GM23338 (cell line): ENCODE results near the gene TNFRSF12A. TPM values are rescaled to one million over a fixed set of nuclear protein-coding genes. Genes with fewer than 3 reads are reported as not detected.
A peak's percentile ranks its signal among the peaks of the same experiment; 100 is the strongest.

ENCODE experiments used
- ATAC-seq: fragments of 200-7000 bp; cut with Tn5 transposase; 3 replicates; pipeline ENCODE4 v1.9.1; 2020
- DNase-seq: peaks from one replicate; pipeline ENCODE4 v3.0.0-alpha.2; 2015; ENCODE audit warnings: low spot score
- H2AFZ ChIP-seq: fragments of 200-600 bp; sonication (generic); 2 replicates; pipeline ENCODE4 v1.8.0; 2016; ENCODE audit warnings: antibody characterized with exemption, mild to moderate bottlenecking, moderate library complexity
- H3F3A ChIP-seq: fragments of 200-600 bp; sonication (generic); replicated peaks from 2 replicates; pipeline ENCODE4 v1.8.0; 2017; ENCODE audit warnings: antibody characterized with exemption, mixed run types, low read depth
- H3K27ac ChIP-seq: fragments of 200-600 bp; sonication (generic); 2 replicates; pipeline ENCODE4 v1.6.1; 2016; ENCODE audit warnings: low read depth
- H3K27me3 ChIP-seq: fragments of 200-600 bp; sonication (generic); 2 replicates; pipeline ENCODE4 v1.8.0; 2016; ENCODE audit warnings: mild to moderate bottlenecking, mixed run types, moderate library complexity; ENCODE audit not compliant: insufficient read depth
- H3K36me3 ChIP-seq: fragments of 200-600 bp; sonication (generic); 2 replicates; pipeline ENCODE4 v1.8.0; 2016; ENCODE audit warnings: mild to moderate bottlenecking; ENCODE audit not compliant: insufficient read depth
- H3K4me1 ChIP-seq: fragments of 200-600 bp; sonication (generic); 2 replicates; pipeline ENCODE4 v1.8.0; 2016; ENCODE audit warnings: mild to moderate bottlenecking, moderate library complexity; ENCODE audit not compliant: insufficient read depth
- H3K4me2 ChIP-seq: fragments of 200-600 bp; sonication (generic); 2 replicates; pipeline ENCODE4 v1.7.1; 2017; ENCODE audit warnings: mixed run types
- H3K4me3 ChIP-seq: fragments of 200-600 bp; sonication (generic); 2 replicates; pipeline ENCODE4 v1.6.1; 2016; ENCODE audit warnings: mixed run types
- H3K79me2 ChIP-seq: fragments of 200-600 bp; sonication (generic); replicated peaks from 2 replicates; pipeline ENCODE4 v1.8.0; 2017; ENCODE audit warnings: mild to moderate bottlenecking; ENCODE audit not compliant: insufficient read depth
- H3K9me2 ChIP-seq: fragments of 200-600 bp; sonication (generic); 2 replicates; pipeline ENCODE4 v1.8.0; 2017; ENCODE audit not compliant: insufficient read depth
- H4K20me1 ChIP-seq: fragments of 200-600 bp; sonication (generic); replicated peaks from 2 replicates; pipeline ENCODE4 v1.8.0; 2017; ENCODE audit warnings: mild to moderate bottlenecking; ENCODE audit not compliant: insufficient read depth
- H3K27ac Mint-ChIP-seq: 2 replicates; pipeline ENCODE4 v1.8.0; 2020; ENCODE audit warnings: inconsistent platforms, mild to moderate bottlenecking, moderate library complexity, mixed read lengths
- H3K27me3 Mint-ChIP-seq: 3 replicates; pipeline ENCODE4 v1.8.0; 2022; ENCODE audit warnings: low read depth, mild to moderate bottlenecking, moderate library complexity, mixed read lengths, inconsistent platforms; ENCODE audit not compliant: insufficient read depth, poor library complexity
- H3K36me3 Mint-ChIP-seq: 3 replicates; pipeline ENCODE4 v1.8.0; 2021; ENCODE audit warnings: low read depth, mild to moderate bottlenecking, inconsistent platforms, moderate library complexity, mixed read lengths
- H3K4me1 Mint-ChIP-seq: 3 replicates; pipeline ENCODE4 v1.8.0; 2020; ENCODE audit warnings: mild to moderate bottlenecking, inconsistent platforms, mixed read lengths
- H3K4me3 Mint-ChIP-seq: 3 replicates; pipeline ENCODE4 v1.8.0; 2021; ENCODE audit warnings: moderate library complexity, mild to moderate bottlenecking, inconsistent platforms, mixed read lengths
- H3K9me3 Mint-ChIP-seq: 3 replicates; pipeline ENCODE4 v1.8.0; 2020; ENCODE audit warnings: moderate library complexity, mild to moderate bottlenecking, inconsistent platforms, mixed read lengths
- CREB1 ChIP-seq: fragments of 250-450 bp; sonication (Bioruptor Pico); IDR thresholded peaks from 2 replicates; pipeline ENCODE4 v1.5.0; 2020; ENCODE audit warnings: low read depth, mild to moderate bottlenecking, moderate library complexity
- EZH2phosphoT487 ChIP-seq: fragments of 200-600 bp; sonication (generic); IDR thresholded peaks from one replicate; pipeline ENCODE4 v1.8.1; 2018; ENCODE audit warnings: antibody characterized with exemption; ENCODE audit not compliant: unreplicated experiment
- NANOG ChIP-seq: IDR thresholded peaks from 2 replicates; pipeline ENCODE4 v1.6.1; 2016; ENCODE audit warnings: antibody characterized with exemption, borderline replicate concordance
- POLR2AphosphoS5 ChIP-seq: IDR thresholded peaks from 2 replicates; pipeline ENCODE4 v1.6.1; 2016; ENCODE audit warnings: antibody characterized with exemption, low read depth
- STAT1 ChIP-seq: IDR thresholded peaks from one replicate; pipeline ENCODE4 v1.6.1; 2016; ENCODE audit warnings: antibody characterized with exemption; ENCODE audit not compliant: unreplicated experiment
- polyA plus RNA-seq: library from polyadenylated mRNA; unstranded; fragments of >200 nt; fragmentation: Nextera tagmentation; extraction: Ambion mirVana; gene quantifications from 2 replicates; pipeline ENCODE4 v1.2.1, GENCODE V29; 2016
- total RNA-seq: library from RNA; depleted of rRNA; stranded (reverse); fragments of >200 nt; shearing (Covaris generic); gene quantifications from 2 replicates; pipeline ENCODE4 v1.2.3, GENCODE V29; 2014
- TF ChIP-seq, protein P1 (sequence below), 2 experiments: fragments of 200-600 bp in 1 of 2; sonication (generic) in 1 of 2; conservative IDR thresholded peaks; 2 replicates each; pipeline versions ENCODE4 v1.5.1 to v1.6.1; 2016 to 2017; ENCODE audit warnings: antibody characterized with exemption in 2 of 2, low read depth in 2 of 2, mild to moderate bottlenecking in 2 of 2, moderate library complexity in 1 of 2

Gene TNFRSF12A
- total and polyA plus RNA-seq, 2 experiments from 2014 or later: 78.0 to 152 TPM

DNA sequence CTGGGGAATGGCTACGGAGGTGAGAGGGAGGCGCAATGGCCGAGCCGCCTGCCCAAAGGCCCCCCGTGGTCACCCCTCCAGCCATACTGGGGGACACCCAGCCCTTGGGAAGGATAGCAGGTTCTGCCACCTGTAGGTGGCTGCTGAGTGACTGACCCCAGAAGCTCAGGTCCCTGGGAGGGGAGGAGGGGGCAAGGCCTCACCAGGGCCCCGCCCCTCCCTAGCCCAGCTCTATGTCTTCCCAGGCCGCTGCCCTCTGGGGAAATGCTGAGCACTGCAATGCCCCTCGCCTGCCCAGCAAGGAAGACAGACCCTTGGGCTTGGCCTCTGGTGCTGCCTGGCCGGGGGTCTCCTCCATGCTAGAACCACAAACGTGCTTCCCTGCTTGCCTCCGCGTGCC lies 18.9 kb upstream of the TNFRSF12A start:
- Histone ChIP-seq H3K9me2 (no peaks in the 10 kb centered on the region), H3K27me3 (no peaks in the 10 kb centered on the region), H3K27ac (no peak overlapping the region), H3K4me3 (no peak overlapping the region), H3K4me1 (peaks cover 11% of the 10 kb centered on the region), H3K79me2 (no peaks in the 10 kb centered on the region), H3F3A (no peaks in the 10 kb centered on the region; the same call in 1 of the 2 replicates), H2AFZ (no peak overlapping the region), H4K20me1 (no peaks in the 10 kb centered on the region), H3K4me2 (no peak overlapping the region), H3K36me3 (no peaks in the 10 kb centered on the region)
- Mint-ChIP-seq H3K4me1 (peaks cover 16% of the 10 kb centered on the region; the same call in 2 of the 3 replicates), H3K36me3 (peaks cover 5% of the 10 kb centered on the region), H3K27ac (no peak overlapping the region; the same call in 1 of the 2 replicates), H3K4me3 (no peak overlapping the region), H3K9me3 (no peaks in the 10 kb centered on the region), H3K27me3 (peaks cover 5% of the 10 kb centered on the region)
- DNase-seq: peak; percentile 69
- TF ChIP-seq NANOG (no peak), STAT1 (no peak)
- TF ChIP-seq, protein P1, sequence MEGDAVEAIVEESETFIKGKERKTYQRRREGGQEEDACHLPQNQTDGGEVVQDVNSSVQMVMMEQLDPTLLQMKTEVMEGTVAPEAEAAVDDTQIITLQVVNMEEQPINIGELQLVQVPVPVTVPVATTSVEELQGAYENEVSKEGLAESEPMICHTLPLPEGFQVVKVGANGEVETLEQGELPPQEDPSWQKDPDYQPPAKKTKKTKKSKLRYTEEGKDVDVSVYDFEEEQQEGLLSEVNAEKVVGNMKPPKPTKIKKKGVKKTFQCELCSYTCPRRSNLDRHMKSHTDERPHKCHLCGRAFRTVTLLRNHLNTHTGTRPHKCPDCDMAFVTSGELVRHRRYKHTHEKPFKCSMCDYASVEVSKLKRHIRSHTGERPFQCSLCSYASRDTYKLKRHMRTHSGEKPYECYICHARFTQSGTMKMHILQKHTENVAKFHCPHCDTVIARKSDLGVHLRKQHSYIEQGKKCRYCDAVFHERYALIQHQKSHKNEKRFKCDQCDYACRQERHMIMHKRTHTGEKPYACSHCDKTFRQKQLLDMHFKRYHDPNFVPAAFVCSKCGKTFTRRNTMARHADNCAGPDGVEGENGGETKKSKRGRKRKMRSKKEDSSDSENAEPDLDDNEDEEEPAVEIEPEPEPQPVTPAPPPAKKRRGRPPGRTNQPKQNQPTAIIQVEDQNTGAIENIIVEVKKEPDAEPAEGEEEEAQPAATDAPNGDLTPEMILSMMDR (conservative IDR thresholded peaks at IDR 0.05; ENCODE audit: low read depth in 2 of 2): 0 out of 4 replicates have a peak, but pooled peaks of 1 of the 2 experiments have one; percentile 11
- ATAC-seq: peak; percentile 13

DNA sequence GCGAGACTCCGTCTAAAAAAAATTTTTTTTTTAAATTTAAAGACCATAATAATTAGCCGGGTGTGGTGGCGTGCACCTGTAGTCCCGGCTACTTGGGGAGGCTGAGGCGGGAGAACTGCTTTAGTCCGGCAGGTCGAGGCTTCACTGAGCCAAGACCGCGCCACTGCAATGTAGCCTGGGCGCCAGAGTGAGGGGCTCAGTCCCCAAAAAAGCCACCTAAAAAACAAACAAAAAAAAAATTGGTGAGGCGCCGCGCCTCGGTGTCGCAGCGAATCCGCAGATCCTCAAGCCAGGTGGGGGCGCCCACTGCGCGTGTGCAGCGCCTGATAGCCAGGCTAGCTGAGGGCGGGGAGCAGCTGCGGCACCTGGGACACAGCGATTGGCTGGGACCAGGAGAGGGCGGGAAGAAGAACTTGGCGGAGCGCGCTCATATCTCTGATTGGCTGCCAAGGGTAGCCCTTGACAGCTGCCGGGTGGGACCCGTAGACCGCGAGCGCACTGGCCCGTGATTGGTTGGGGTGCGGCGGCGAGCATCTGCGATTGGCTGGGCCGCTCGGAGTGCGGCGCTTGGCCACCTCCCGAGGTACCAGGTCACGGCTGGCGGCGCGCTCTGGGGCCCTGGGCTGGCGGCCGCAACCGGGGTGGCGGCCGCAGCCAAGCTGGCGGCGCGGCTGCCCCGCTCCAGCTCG lies 16.4 kb upstream of the TNFRSF12A start:
- H3K4me3 ChIP-seq: no peak overlapping the region
- no peaks in the 10 kb centered on the region for H3K9me2 ChIP-seq
- peak; percentile 100 for DNase-seq
- peaks cover 31% of the 10 kb centered on the region for H3K4me1 ChIP-seq
- H3K27me3 Mint-ChIP-seq: peaks cover 16% of the 10 kb centered on the region
- H3K36me3 Mint-ChIP-seq: peaks cover 13% of the 10 kb centered on the region
- no peaks in the 10 kb centered on the region for H3K79me2 ChIP-seq
- no peaks in the 10 kb centered on the region for H3K27me3 ChIP-seq
- no peak overlapping the region for H2AFZ ChIP-seq
- no peaks in the 10 kb centered on the region for H3K36me3 ChIP-seq
- H3K4me1 Mint-ChIP-seq: peaks cover 32% of the 10 kb centered on the region
- H3F3A ChIP-seq: peaks cover 19% of the 10 kb centered on the region
- no peak overlapping the region for H3K27ac Mint-ChIP-seq
- ATAC-seq: peak; percentile 73
- no peak overlapping the region for H3K4me2 ChIP-seq
- no peaks in the 10 kb centered on the region for H4K20me1 ChIP-seq
- TF ChIP-seq POLR2AphosphoS5 (peak; percentile 29; the same call in 1 of the 2 replicates), EZH2phosphoT487 (no peak), CREB1 (CRISPR knock-in tag) (peak; percentile 20; the same call in 1 of the 2 replicates)
- TF ChIP-seq, protein P1 (conservative IDR thresholded peaks at IDR 0.05; ENCODE audit: low read depth in 2 of 2): peak; percentile 69 to 97
- H3K4me3 Mint-ChIP-seq: peak overlapping the region; percentile 57
- H3K9me3 Mint-ChIP-seq: no peaks in the 10 kb centered on the region
- no peak overlapping the region for H3K27ac ChIP-seq
